ENCODE measurements around the gene MALT1. TPM values are rescaled to one million over a fixed set of nuclear protein-coding genes. Genes with fewer than 3 reads are reported as not detected.

MALT1 gene
- total RNA-seq, 1 experiment from 2014 or later: 24.2 TPM

DNA sequence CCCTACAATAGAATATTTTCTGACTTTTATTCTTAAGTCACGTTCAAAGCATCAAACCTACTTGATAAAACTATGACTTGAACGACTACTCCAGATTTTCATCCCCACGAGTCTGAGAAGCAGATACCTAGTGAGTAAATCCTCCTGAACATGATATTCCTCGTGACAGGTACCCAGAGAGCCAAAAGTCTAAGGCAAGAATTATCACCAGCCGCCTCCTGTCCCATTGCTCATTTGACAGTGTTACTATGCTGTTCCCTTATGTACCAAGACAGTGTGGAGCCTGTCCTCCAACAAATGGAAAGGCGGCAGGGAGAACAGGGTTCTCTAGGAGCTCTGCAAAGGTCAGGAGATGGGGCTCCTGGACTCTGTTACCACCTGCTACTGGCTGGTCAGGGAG is 34.1 kb upstream of the MALT1 start:
- BruUV-seq (replicated peaks): no TSS peak
- Histone ChIP-seq H3K27me3 (ENCODE audit: low read length) (no peaks in the 10 kb centered on the region), H3K79me2 (ENCODE audit: low read length) (no peaks in the 10 kb centered on the region), H4K20me1 (ENCODE audit: low read length) (no peaks in the 10 kb centered on the region), H3K9me2 (replicated peaks; ENCODE audit: low read length) (no peaks in the 10 kb centered on the region), H3K4me3 (ENCODE audit: low read length) (no peak overlapping the region), H3K36me3 (ENCODE audit: low read depth, low read length) (no peaks in the 10 kb centered on the region), H3K27ac (ENCODE audit: low read length) (no peak overlapping the region), H3K9ac (ENCODE audit: low read length) (no peak overlapping the region), H3K4me2 (ENCODE audit: low read length) (no peak overlapping the region), H3K9me3 (ENCODE audit: low read length) (no peaks in the 10 kb centered on the region), H3K4me1 (ENCODE audit: insufficient read depth, low read length) (peaks cover 38% of the 10 kb centered on the region), H3F3A (ENCODE audit: low read length, unreplicated experiment) (no peaks in the 10 kb centered on the region), H2AFZ (ENCODE audit: low read length) (no peak overlapping the region)
- no peak for ATAC-seq
- TF ChIP-seq EZH2phosphoT487 (IDR thresholded peaks at IDR 0.05; ENCODE audit: borderline replicate concordance, low read length): no peak
- TF ChIP-seq EZH2 (IDR thresholded peaks at IDR 0.05; ENCODE audit: low read length, unreplicated experiment): no peak
- TF ChIP-seq, protein P1, sequence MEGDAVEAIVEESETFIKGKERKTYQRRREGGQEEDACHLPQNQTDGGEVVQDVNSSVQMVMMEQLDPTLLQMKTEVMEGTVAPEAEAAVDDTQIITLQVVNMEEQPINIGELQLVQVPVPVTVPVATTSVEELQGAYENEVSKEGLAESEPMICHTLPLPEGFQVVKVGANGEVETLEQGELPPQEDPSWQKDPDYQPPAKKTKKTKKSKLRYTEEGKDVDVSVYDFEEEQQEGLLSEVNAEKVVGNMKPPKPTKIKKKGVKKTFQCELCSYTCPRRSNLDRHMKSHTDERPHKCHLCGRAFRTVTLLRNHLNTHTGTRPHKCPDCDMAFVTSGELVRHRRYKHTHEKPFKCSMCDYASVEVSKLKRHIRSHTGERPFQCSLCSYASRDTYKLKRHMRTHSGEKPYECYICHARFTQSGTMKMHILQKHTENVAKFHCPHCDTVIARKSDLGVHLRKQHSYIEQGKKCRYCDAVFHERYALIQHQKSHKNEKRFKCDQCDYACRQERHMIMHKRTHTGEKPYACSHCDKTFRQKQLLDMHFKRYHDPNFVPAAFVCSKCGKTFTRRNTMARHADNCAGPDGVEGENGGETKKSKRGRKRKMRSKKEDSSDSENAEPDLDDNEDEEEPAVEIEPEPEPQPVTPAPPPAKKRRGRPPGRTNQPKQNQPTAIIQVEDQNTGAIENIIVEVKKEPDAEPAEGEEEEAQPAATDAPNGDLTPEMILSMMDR (conservative IDR thresholded peaks at IDR 0.05; ENCODE audit: low read depth, low read length): no peak
- POLR2A ChIA-PET (ENCODE audit: unreplicated experiment): no interaction called here
- intact Hi-C loops (cut with micrococcal nuclease): no loop called here
- CTCF ChIA-PET: no interaction called here
- DNase-seq: no peak

DNA sequence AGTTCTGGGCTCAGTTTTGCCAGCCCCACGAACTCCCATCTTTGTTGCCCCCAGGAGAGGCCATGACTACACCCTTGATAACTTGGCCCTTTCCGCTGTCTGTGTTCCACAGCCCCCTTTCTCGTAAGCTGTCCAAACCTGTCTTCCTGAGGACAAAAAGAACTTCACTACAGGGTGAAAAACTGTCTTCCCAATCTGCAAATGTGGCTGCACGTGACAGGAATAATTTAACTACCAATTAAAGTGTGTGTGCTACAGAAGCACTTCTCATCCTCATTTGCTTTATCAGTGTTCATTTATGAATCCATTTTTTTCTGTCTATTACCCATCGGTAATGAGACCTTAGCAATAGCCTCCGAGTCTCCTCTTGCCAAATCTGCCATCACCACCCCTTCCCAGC is 33.3 kb upstream of the MALT1 start:
- no peak overlapping the region for H3K27ac ChIP-seq (ENCODE audit: low read length)
- no peak overlapping the region for H3K4me2 ChIP-seq (ENCODE audit: low read length)
- H3K27me3 ChIP-seq (ENCODE audit: low read length): no peaks in the 10 kb centered on the region
- CTCF ChIA-PET: no interaction called here
- ATAC-seq (no peak), DNase-seq (no peak)
- no peak overlapping the region for H2AFZ ChIP-seq (ENCODE audit: low read length)
- POLR2A ChIA-PET (ENCODE audit: unreplicated experiment): no interaction called here
- no peak overlapping the region for H3K4me3 ChIP-seq (ENCODE audit: low read length)
- no peaks in the 10 kb centered on the region for H3K9me2 ChIP-seq (replicated peaks; ENCODE audit: low read length)
- no peaks in the 10 kb centered on the region for H3K36me3 ChIP-seq (ENCODE audit: low read depth, low read length)
- H3K9ac ChIP-seq (ENCODE audit: low read length): no peak overlapping the region
- TF ChIP-seq EZH2 (IDR thresholded peaks at IDR 0.05; ENCODE audit: low read length, unreplicated experiment) (no peak), EZH2phosphoT487 (IDR thresholded peaks at IDR 0.05; ENCODE audit: borderline replicate concordance, low read length) (no peak)
- TF ChIP-seq, protein P1 (conservative IDR thresholded peaks at IDR 0.05; ENCODE audit: low read depth, low read length): no peak
- no peaks in the 10 kb centered on the region for H3K9me3 ChIP-seq (ENCODE audit: low read length)
- H4K20me1 ChIP-seq (ENCODE audit: low read length): no peaks in the 10 kb centered on the region
- H3K79me2 ChIP-seq (ENCODE audit: low read length): no peaks in the 10 kb centered on the region
- H3K4me1 ChIP-seq (ENCODE audit: insufficient read depth, low read length): peaks cover 38% of the 10 kb centered on the region
- no peaks in the 10 kb centered on the region for H3F3A ChIP-seq (ENCODE audit: low read length, unreplicated experiment)
- no TSS peak for BruUV-seq (replicated peaks)
- intact Hi-C loops (cut with micrococcal nuclease): no loop called here

DNA sequence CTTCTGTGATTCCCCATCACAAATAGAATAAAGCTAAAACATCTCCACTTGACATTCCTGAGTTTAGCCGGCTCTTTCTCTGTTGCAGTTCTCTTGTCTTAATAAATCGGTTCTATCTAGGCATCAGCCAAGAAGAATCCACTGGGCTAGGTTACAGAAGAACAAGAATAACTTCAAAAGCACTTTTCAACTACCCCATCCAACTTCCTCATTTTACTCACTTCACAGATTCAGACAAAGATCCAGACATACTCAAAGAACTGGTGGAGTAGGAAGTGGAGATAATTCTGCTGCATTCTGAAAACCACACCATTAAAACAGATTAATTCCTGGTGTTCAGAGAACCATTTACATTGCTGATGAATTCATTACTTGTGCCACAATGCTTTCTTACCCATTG is 32.8 kb upstream of the MALT1 start:
- no TSS peak for BruUV-seq (replicated peaks)
- no peak overlapping the region for H3K27ac ChIP-seq (ENCODE audit: low read length)
- no peak for DNase-seq
- no peak overlapping the region for H2AFZ ChIP-seq (ENCODE audit: low read length)
- H3K27me3 ChIP-seq (ENCODE audit: low read length): no peaks in the 10 kb centered on the region
- no peak overlapping the region for H3K4me2 ChIP-seq (ENCODE audit: low read length)
- H3K9me2 ChIP-seq (replicated peaks; ENCODE audit: low read length): no peaks in the 10 kb centered on the region
- no peak for ATAC-seq
- no peak overlapping the region for H3K9ac ChIP-seq (ENCODE audit: low read length)
- POLR2A ChIA-PET (ENCODE audit: unreplicated experiment): no interaction called here
- no peaks in the 10 kb centered on the region for H4K20me1 ChIP-seq (ENCODE audit: low read length)
- TF ChIP-seq, protein P1 (conservative IDR thresholded peaks at IDR 0.05; ENCODE audit: low read depth, low read length): no peak
- H3K4me3 ChIP-seq (ENCODE audit: low read length): no peak overlapping the region
- no peaks in the 10 kb centered on the region for H3K9me3 ChIP-seq (ENCODE audit: low read length)
- H3F3A ChIP-seq (ENCODE audit: low read length, unreplicated experiment): no peaks in the 10 kb centered on the region
- CTCF ChIA-PET: no interaction called here
- H3K36me3 ChIP-seq (ENCODE audit: low read depth, low read length): no peaks in the 10 kb centered on the region
- H3K4me1 ChIP-seq (ENCODE audit: insufficient read depth, low read length): peaks cover 38% of the 10 kb centered on the region
- intact Hi-C loops (cut with micrococcal nuclease): no loop called here
- no peaks in the 10 kb centered on the region for H3K79me2 ChIP-seq (ENCODE audit: low read length)

All from PC-3 (cell line).